ENCODE measurements around the gene F9.

DNA sequence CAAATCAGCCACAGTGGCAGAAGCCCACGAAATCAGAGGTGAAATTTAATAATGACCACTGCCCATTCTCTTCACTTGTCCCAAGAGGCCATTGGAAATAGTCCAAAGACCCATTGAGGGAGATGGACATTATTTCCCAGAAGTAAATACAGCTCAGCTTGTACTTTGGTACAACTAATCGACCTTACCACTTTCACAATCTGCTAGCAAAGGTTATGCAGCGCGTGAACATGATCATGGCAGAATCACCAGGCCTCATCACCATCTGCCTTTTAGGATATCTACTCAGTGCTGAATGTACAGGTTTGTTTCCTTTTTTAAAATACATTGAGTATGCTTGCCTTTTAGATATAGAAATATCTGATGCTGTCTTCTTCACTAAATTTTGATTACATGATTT lies at the start of gene F9:
- TF ChIP-seq POLR2A (IDR thresholded peaks at IDR 0.05) = peak; percentile 72
- TF ChIP-seq, protein P1, sequence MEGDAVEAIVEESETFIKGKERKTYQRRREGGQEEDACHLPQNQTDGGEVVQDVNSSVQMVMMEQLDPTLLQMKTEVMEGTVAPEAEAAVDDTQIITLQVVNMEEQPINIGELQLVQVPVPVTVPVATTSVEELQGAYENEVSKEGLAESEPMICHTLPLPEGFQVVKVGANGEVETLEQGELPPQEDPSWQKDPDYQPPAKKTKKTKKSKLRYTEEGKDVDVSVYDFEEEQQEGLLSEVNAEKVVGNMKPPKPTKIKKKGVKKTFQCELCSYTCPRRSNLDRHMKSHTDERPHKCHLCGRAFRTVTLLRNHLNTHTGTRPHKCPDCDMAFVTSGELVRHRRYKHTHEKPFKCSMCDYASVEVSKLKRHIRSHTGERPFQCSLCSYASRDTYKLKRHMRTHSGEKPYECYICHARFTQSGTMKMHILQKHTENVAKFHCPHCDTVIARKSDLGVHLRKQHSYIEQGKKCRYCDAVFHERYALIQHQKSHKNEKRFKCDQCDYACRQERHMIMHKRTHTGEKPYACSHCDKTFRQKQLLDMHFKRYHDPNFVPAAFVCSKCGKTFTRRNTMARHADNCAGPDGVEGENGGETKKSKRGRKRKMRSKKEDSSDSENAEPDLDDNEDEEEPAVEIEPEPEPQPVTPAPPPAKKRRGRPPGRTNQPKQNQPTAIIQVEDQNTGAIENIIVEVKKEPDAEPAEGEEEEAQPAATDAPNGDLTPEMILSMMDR (IDR thresholded peaks at IDR 0.05) = no peak

Data from right lobe of liver (tissue), 4 donors.